Measurements from ENCODE around the gene SOX5.
A peak's percentile ranks its signal among the peaks of the same experiment; 100 is the strongest.

SOX5 gene

DNA sequence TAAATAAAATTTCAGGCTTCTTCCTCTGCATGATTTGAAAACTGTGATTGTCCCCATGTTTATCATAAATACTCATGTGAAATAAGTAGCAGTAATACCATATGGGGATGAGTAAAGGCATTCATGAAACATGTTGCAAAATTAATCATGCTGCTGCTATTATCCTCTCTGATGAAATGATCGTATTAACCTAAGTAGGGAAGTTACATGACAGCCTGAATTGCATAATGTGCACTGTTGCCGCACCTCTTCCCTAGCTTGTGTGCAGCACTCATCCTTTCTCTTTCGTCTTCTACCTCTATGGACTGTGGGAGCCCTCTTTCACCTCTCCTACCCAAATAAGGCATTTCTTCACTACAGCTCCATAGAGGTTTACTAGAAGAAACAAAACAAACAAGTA lies 367.6 kb downstream of the SOX5 start:
- DNase-seq = no peak

DNA sequence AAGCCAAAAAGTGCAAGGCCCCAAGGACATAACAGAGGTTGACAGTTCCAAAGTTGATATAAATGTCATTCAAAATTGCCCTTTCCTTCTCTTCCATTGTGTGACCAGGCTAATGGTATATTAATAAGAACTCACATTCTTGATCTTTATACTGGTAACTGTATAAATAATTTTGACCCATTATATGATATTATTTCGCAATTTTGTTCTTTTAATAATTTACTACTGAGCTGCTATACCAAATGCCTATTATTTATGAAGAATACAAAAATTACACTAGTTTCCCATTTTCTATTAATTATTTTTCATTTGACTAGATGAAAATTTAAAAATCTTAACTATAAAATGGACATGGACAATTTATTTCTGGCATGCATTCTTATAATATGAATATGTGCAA lies 370.2 kb downstream of the SOX5 start:
- DNase-seq = no peak

DNA sequence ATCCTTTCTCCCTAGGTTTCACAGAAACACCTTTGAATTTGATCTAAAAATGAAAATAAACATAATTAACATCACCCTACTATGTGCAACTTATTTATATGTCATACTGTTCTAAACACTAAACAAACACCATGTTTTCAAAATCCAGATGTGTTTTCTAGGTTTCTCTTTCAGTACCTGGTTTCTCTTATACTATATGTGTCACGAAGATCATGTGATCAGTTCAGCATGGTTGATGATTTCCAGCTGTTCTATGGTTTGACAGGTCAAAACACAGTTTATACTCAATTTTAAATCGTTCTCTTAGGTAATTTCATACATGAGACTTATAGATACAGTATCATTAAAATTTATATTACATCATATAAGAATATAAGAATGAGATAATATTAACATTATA lies 373.1 kb downstream of the SOX5 start:
- no peak for DNase-seq

DNA sequence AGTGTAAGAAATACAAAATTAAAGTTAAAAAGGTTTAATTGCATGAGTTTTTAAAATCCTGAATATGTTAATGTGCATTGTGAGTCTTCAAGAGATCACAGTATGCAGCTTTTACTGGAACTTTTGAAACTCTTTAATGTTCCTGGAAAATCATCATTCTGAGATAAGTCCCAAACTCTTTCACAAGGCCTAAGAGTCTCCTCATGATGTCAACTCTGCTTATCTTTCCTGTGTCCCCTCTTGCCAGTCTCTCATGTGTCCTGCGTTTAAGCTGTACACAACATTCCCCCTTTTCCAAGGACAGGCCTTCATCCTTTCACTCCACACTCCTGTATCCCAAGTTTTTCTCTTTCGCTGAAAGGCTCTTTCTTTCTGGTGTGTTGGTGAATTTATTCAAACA lies 380.1 kb downstream of the SOX5 start:
- DNase-seq = no peak

DNA sequence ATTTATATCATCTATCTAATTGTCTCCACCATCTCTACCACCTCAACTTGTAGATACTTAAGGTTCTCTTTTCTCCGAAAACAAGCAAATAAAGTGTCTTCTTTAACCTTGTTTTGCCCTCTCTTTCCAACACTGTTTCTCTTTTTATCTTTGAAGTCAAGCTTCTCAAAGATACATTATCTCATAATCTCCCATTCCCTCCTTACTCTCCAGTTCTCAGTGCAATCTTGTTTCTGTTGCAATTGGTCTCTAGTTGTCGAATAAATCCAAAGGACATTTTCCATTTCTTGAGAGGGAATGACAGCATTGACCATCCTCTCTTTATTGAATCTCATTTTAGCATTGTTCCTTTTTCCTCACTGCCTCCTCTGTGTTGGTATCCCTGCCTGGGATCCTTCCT lies 383.3 kb downstream of the SOX5 start:
- no peak for DNase-seq

DNA sequence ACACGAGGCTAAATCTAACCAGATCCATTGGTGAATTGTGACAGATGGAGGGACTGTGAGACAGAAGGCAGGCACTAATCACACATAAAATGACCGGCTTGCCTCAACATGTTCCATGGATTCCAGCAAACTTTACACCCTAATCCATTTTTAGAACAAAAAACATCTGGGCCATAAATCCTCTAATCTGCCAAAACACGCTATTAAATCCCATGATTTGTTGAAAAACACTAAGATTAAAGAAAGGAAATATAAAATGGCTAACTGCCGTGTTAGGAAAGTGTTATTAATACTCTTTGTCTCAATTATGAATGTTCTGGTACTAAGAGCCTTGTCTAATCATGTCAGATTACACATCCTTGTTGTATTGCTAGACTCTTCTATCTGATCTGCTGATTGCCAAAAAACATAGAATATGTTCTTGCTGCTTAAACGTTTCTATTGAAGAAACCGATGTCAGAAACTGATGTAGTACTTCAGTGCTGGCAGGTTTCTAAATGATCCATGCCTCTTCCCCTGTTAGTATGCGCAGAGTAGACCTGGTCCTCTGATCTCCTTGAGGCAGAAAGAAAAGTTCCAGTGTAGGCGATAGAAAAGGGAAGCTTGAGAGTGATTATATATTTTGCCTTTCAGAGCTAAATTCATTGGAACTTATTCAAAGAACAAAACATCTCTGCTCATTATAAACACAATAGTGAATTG lies 384.9 kb downstream of the SOX5 start:
- no peak for DNase-seq

DNA sequence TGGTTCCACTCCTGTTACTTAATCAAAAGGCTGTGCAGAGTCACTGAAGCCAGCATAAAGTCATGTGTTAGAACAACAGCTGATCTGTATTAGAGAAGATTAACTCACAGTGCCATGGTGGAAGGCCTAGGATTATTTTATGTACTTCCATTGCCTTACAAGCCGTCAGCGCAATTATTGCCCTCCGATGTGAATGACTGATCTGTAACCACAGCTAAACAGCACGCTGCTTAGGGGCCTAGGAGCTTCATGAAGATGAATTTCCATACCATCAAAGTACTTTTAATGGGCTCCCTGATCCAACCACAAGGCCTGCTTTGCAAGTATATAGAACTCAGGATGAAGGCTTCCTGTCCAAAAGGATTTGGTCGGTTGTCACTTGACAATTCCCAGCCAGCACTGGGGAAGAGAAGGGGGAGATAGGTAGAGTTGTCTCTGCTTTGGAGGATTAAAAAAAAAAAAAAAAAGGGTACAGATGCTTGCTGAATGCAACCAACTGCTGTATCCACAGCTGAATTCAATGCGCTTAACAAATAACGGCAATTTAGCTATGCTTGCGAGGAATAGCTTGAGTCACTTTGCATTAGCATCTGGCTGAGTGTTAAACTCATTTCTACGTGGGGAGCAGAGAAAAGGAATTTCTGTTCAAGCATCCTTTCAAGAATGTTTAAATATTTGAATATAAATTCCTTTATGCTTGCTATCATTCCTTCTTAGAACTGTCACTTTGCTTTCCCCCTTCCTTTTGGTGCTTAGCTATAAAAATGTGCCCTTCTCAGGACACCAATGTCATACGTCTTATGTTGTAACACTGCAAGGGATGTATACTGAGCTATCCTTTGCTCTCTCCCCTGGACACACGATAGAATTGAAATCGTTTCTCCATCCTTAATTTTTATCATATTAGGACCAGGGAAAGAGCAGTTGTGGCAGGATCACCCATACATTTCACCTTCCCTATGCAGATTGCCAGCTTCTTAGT lies 387.8 kb downstream of the SOX5 start:
- no peak for DNase-seq

DNA sequence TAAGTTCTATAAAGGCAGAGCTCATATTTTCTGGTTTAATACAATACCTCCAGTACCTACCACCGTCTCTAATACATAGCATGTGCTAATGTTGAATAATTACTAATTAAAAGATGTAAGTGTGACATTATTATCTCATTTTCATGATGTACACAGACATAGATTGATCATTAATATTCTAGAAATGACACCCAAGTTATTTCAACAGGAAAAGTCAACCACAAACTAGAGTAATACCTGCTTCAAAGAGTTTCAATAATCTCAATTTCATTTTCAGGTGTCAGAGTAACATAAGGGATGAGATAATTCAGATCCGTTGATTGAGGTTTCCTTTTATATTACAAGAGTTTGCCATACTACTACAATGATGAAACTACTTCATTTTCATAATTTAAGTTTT lies 388.9 kb downstream of the SOX5 start:
- no peak for DNase-seq

DNA sequence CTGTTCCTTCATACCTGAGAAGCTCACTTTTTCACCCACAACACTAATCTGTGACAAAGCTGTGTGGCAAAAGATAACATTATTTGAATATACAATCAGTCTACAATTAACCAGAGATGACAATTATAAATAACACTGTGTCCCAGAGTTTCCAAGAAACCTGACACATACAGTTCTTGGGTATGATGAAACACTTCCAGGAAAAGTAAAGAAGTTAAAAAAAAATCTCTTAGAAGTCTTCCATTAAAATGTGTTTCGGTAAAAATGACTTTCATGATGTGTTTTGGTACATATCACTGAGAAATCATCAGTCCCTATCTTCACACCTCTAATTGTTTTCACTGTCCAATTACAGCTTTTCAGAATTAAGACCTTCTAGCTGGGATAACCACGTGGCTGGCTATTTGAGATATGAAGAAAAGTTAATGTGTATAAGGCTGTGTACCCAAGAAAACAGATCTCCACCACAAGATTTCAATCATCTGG lies 390.2 kb downstream of the SOX5 start:
- no peak for DNase-seq

DNA sequence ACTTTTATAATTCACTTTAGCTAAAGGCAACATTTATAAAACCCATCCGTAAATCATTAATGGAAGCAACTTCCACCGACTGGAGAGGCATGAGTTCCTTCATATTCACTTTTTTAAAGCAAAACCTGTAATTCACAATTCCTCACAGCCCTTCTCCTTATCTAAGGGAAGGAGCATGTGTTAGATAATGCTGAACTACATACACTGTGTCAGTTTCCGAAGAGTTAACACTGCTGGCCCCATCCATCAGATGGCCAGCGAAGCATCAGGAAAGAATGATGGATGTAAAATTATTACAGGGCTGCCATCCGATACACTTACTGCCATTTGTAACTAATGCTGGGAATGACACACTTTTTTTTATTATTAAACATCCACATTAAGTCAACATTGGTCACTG lies 392.8 kb downstream of the SOX5 start:
- DNase-seq = no peak

DNA sequence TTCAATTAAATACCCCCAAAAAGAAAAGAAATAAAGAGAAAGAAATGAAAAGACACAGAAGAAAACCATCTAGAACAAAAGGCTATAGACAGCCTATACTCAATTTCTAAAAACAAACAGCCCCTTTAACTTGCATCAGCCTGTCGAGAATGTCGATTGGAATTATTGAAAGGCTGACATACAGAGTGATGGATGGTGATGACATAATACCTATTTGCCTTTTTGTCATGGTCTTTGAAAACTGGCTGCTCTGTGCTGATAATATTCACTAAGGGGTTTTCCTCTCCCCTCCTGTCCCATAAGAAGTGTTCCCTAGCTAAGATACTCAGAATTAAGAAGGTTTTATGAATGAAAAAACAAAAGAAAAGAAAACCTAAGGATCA lies 393.7 kb downstream of the SOX5 start:
- peak; percentile 3 for DNase-seq

DNA sequence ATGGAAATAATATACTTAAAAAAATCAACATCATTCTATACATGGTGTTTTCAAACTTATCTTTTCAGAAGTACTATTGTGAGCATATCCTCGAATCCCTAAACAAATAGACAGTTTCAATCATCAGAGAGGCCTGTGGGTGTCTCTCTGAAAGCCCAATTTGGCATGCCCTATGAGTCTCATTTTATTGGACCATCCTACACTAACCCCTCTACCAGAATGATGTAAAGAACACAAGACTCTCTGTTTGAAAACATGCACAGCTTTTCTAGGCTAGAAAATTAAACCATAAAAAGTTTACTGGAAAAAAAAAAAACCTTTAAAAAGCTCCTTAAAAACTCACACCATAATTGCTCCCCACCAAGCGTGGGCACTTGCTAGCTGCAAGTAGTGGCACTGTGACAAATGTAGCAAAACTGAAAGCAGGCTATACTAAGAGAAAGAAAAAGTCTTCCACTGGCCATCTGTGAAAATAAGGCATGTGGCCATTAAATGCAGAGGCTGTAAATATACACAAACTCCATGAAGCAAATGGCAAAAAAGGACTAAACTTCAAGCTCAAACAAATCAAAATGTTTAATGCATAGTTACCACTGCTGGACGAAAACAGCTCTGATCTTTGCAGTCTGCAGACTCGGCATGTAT lies 394.2 kb downstream of the SOX5 start:
- no peak for DNase-seq

DNA sequence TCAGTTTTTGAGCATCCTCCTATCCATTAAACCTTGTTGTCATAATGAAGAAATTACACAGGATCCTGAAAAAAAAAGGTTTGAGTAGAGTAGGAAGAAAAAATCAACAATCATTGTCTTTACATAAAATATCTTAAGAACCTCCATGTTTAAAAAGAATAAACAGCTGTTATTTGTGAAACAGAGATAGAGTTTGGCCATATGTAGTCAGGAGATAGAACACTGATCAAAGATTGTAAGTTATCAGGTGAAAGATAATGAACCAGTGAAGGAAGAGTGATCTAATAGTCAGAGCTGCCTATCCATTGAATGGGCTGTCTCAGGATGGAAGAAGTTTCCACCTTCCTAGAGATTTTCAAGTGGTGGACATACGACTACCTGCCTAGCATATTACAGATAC lies 397.1 kb downstream of the SOX5 start:
- DNase-seq = no peak

DNA sequence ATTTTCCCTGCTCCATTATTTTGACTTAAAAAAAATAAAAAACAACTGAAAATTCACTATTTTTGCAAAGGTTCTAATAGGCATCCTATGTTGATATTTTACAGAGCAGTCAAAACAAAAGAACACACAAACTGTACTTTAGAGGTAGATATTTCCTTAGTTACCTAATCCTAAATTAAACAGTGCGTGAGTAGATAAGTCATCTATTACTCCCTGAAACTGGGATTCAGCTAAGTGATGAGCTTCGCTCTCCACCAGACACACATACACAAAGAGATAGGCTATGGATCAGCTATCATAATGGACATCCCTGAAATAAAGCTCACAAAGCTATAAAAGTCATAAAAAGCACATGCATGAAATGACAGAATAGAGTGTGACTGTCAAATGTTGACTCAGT lies 398.7 kb downstream of the SOX5 start:
- no peak for DNase-seq

DNA sequence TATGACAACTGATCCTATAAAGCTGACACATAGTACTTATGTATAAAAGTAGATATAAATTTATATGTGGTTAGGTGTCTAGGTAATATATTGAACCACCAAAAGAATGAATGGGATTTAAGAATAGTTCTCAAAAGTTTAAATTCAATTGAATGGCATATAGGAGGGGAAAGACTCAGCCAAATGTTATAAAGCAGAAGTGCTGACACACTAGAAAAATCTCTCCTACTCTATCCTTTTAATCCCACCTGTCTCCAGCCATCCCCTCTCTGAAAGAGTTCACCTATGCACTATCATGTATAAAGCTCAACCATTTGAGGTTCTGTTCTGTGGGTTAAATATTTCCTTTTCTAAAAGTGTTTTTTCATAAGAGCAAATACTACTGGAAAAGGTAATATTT lies 400.7 kb downstream of the SOX5 start:
- DNase-seq = no peak

DNA sequence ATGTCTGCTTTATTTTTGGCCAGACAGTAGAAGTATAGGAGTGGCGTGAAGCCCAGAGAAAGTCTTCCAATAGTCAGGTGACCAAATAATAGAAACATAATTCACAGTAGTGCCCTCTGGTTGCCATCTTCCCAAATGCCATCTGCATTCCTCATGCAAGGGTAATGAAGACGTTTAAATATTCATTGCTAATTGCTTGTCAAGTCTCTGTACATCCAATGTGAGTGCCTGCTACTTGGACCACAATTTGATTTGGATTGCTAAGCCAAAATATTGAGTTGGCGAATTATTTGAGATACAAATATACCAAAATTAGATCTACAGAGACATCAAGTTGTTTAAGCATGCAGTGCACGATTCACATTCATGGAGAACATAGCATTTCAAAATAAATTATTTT lies 402.7 kb downstream of the SOX5 start:
- DNase-seq = no peak

DNA sequence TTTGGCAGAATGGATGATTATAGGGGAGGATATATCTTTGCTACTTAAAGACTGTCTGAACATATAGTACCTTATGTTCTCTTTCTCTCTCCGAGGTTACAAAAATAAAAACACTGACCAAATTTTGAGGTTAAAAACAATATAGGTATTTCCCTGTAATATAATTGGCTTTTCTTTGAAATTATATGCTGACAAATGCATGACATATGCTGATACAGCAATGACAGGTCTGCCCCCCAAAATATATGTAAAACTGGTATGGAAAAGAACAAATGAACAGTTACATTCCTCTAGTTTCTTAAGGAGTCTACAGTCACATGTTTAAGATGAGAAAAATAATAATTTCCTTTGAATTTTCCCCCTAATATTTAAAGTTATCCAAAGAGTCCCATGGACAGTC lies 405.7 kb downstream of the SOX5 start:
- DNase-seq = no peak

DNA sequence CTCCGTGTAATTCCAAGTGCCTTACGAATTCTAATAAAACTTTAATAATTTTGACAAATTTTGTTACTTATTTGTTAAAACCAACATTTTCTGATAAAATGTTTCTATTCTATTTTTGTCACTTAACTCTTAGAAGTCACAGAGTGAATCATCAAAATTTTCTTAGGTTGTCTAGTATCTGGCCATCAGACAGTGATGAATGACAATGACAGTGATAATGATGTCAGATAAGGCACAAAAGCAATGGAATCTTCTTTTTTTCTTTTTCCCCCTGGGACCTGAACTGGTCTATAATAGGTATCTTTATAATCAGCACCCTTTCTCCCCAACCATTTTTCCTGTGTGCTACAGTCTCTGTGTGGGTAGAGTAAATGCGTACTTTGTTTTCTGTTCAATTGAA lies 407.3 kb downstream of the SOX5 start:
- no peak for DNase-seq

DNA sequence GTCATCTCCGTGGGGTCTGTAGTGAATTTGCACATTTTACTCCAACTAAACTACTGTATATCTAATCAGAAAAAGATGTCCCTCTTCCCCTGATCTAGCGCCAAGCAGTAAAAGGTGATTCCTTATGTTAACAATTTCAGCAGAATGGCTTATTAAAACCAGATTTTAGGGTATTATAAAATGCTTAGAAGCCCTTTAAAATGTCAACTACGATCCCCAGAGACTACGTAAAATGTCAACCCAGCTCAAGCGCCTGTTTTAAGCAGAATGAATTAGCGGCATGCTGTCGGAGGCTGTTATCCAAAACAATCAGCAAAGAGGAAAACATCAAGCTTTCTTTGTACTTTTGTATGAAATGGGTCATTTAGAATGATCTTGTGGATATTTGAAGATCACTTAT lies 408.9 kb downstream of the SOX5 start:
- no peak for DNase-seq

DNA sequence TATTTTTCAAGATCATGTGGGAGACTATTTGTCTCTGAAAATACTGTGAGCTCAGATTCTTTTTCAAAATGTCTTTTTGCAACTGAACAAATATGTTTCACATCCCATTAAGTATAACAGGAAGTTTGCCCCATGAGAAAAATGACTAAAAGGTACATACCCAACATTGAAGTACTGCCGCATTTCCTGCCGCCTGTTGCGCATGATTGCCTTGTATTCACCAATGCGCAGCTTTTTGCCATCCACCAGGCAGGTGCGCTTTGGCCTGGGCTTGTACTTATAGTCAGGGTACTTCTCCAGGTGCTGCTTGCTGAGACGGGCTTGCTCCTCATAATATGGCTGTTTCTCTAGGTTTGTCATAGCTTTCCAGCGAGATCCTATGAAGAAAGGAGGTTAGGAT lies 413.2 kb downstream of the SOX5 start:
- peak; percentile 68 for DNase-seq

DNA sequence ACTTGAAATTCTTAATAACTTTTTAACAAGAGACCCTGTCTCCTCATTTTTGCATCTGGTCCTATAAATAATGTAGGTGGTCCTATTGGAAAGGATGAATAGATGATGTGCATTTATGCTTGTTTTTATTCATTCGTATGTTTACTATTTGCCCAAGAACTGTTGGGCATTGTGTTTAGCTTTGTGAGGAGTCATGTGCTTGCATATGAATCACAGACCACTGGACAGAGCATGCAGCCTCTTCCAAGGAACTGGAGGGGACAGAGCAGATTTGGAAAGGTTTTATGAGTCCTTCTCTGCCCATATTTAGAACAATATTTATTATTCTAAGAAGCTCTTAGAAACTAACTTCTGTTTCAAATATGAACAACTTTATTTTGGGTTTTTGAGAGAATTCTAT lies 414.0 kb downstream of the SOX5 start:
- no peak for DNase-seq

DNA sequence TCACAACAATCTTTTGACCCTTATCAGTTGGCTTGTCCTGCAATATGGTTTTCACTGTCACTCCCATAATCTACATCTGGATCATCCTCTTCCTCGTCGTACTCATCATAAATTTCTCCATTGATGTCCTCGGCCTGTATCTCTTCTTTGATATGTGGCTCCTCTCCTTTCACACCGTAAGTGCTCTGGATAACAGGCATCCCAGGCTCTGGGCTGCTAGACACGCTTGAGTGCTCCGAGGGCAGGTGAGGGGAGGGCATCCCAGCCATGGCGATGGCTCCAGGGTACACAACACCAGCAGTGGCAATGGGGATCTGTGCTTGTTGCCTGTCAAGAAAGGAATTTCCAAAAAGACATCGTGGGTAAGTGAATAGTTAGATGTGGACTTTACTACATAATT lies 415.3 kb downstream of the SOX5 start:
- DNase-seq = no peak

DNA sequence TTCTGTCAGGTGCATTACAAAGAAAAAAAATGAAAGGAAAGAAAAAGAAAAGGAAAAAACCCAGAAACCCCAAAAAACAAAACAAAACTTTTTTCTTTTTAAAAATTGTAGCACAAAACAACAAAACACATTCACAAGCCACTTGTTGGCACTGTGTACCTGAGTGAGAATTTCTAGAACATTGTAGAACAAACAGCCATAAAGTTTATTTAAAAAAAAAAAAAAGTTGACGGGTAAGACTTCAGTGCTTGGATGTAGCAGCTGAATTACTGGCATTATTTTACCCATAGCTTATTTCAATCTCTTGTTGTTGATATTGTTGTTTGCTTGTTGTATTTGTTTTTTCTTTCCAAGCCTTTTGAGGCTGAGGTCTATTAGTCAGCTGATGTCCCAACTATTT lies 415.8 kb downstream of the SOX5 start:
- no peak for DNase-seq

DNA sequence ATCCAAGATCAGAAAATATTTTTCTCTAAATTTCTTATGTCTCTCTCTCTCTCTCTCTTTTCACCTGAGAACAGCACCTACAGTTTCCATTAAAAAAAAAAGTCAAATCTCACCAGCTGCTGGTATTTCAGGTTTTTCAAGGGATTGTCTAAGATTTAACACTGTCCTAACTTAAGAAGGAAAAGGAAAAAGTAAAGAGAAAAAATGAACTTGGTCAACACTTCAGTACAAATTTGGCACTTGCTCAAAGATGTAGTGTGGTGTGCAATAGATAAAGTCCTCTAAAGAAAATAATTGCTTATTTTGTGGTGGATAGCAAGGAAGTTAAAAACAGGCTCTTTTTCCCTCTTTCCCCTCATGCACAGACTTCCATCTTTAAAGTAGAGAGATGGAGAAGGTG lies 416.2 kb downstream of the SOX5 start:
- DNase-seq = no peak

Measured in NCI-H2029 treated with DMSO at 0.1 percent for 48 hours (cell line).